Cerebellar cortex (tissue), 1 donor: ENCODE results near the gene TNFSF8.

Experiments used
- DNase-seq: peaks from one replicate; pipeline ENCODE4 v3.0.0-alpha.2; 2015; ENCODE audit warnings: low spot score

TNFSF8 gene

GRCh38 chr9:114867327-114867726 lies 63.1 kb downstream of the TNFSF8 start:
- DNase-seq: no peak

- no peak for DNase-seq
These were observed 65.9 kb downstream of the TNFSF8 start for GRCh38 chr9:114864471-114864870.

- no peak for DNase-seq
These were observed 68.3 kb downstream of the TNFSF8 start for GRCh38 chr9:114861922-114862605.

GRCh38 chr9:114861273-114861672 lies 69.1 kb downstream of the TNFSF8 start:
- no peak for DNase-seq

GRCh38 chr9:114860187-114860586 lies 70.2 kb downstream of the TNFSF8 start:
- DNase-seq: no peak

- DNase-seq: no peak
These were observed 73.5 kb downstream of the TNFSF8 start for GRCh38 chr9:114856942-114857315.

- DNase-seq: no peak
These were observed 74.0 kb downstream of the TNFSF8 start for GRCh38 chr9:114856215-114856941.

GRCh38 chr9:114855488-114855887 lies 74.9 kb downstream of the TNFSF8 start:
- no peak for DNase-seq

- peak; percentile 57 for DNase-seq
These were observed 75.5 kb downstream of the TNFSF8 start for GRCh38 chr9:114854736-114855355.

GRCh38 chr9:114853071-114853855 lies 77.1 kb downstream of the TNFSF8 start:
- DNase-seq: no peak

- no peak for DNase-seq
These were observed 78.3 kb downstream of the TNFSF8 start for GRCh38 chr9:114852050-114852594.

- DNase-seq: no peak
These were observed 79.1 kb downstream of the TNFSF8 start for GRCh38 chr9:114851306-114851705.
